Parathyroid adenoma (tissue), 2 donors: Measurements from ENCODE around the gene OBP2B.

Source experiments
- H2AFZ ChIP-seq: fragments of 300-600 bp; sonication (generic); one replicate; pipeline ENCODE4 v1.7.0; 2017; ENCODE audit warnings: antibody characterized with exemption, mild to moderate bottlenecking
- H3K27ac ChIP-seq: fragments of 300-600 bp; sonication (generic); one replicate; pipeline ENCODE4 v1.7.0; 2017
- H3K27me3 ChIP-seq: fragments of 300-600 bp; sonication (generic); one replicate; pipeline ENCODE4 v1.7.0; 2017; ENCODE audit warnings: low read length; ENCODE audit not compliant: control insufficient read depth, insufficient read depth
- H3K36me3 ChIP-seq: fragments of 300-600 bp; sonication (generic); one replicate; pipeline ENCODE4 v1.7.0; 2017; ENCODE audit warnings: low read length; ENCODE audit not compliant: control insufficient read depth, insufficient read depth
- H3K4me1 ChIP-seq: fragments of 300-600 bp; sonication (generic); one replicate; pipeline ENCODE4 v1.7.0; 2017; ENCODE audit warnings: control low read depth
- H3K4me2 ChIP-seq: fragments of 300-600 bp; sonication (generic); one replicate; pipeline ENCODE4 v1.7.0; 2017; ENCODE audit warnings: low read length
- H3K4me3 ChIP-seq: fragments of 300-600 bp; sonication (generic); one replicate; pipeline ENCODE4 v1.7.0; 2017; ENCODE audit warnings: low read depth, low read length
- H3K79me2 ChIP-seq: fragments of 300-600 bp; sonication (generic); one replicate; pipeline ENCODE4 v1.7.0; 2017; ENCODE audit warnings: control low read depth
- H3K9ac ChIP-seq: fragments of 300-600 bp; sonication (generic); one replicate; pipeline ENCODE4 v1.7.0; 2017; ENCODE audit warnings: mild to moderate bottlenecking
- H3K9me3 ChIP-seq: fragments of 300-600 bp; sonication (generic); one replicate; pipeline ENCODE4 v1.7.0; 2017; ENCODE audit warnings: low read length; ENCODE audit not compliant: control insufficient read depth
- TF ChIP-seq, protein P1 (sequence below): fragments of 300-600 bp; sonication (generic); IDR thresholded peaks from one replicate; pipeline ENCODE4 v1.7.0; 2017; ENCODE audit warnings: antibody characterized with exemption, mild to moderate bottlenecking
- donor health status: primary hyperparathyroidism.

OBP2B gene

DNA sequence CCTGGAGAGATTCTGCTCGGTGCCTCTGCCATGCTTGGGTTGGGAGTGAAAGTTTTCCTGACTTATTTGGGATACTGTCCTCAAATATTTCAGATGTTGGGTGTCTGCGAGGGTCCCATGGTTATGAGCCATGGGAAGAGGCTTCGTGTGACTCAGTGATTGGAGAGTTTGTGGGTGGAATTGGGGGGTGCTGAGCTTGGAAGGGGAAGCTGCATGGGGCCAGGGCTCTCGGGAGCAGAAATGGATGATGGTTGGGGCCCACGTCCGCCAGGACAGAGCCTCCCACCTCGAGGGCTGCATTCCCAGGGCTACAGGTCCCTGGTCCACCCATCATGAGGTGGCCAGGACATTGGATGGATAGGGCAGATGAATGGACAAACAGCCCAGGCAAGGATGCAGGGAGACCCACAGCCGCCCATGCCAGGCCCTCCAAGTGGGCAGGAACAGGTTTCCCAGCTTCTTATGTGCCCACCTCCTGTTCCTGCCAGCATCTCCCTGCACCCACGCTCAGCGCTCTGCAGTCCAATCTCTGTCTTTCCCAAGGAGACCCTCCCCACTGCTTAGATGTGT is 5.5 kb downstream of the OBP2B start:
- H3K4me3 ChIP-seq: no peak overlapping the region
- H3K27me3 ChIP-seq: no peaks in the 10 kb centered on the region
- H3K79me2 ChIP-seq: no peaks in the 10 kb centered on the region
- H2AFZ ChIP-seq: no peak overlapping the region
- no peak overlapping the region for H3K27ac ChIP-seq
- no peaks in the 10 kb centered on the region for H3K9me3 ChIP-seq
- H3K4me1 ChIP-seq: no peaks in the 10 kb centered on the region
- no peaks in the 10 kb centered on the region for H3K36me3 ChIP-seq
- H3K4me2 ChIP-seq: no peak overlapping the region
- no peak overlapping the region for H3K9ac ChIP-seq
- TF ChIP-seq, protein P1, sequence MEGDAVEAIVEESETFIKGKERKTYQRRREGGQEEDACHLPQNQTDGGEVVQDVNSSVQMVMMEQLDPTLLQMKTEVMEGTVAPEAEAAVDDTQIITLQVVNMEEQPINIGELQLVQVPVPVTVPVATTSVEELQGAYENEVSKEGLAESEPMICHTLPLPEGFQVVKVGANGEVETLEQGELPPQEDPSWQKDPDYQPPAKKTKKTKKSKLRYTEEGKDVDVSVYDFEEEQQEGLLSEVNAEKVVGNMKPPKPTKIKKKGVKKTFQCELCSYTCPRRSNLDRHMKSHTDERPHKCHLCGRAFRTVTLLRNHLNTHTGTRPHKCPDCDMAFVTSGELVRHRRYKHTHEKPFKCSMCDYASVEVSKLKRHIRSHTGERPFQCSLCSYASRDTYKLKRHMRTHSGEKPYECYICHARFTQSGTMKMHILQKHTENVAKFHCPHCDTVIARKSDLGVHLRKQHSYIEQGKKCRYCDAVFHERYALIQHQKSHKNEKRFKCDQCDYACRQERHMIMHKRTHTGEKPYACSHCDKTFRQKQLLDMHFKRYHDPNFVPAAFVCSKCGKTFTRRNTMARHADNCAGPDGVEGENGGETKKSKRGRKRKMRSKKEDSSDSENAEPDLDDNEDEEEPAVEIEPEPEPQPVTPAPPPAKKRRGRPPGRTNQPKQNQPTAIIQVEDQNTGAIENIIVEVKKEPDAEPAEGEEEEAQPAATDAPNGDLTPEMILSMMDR: no peak

DNA sequence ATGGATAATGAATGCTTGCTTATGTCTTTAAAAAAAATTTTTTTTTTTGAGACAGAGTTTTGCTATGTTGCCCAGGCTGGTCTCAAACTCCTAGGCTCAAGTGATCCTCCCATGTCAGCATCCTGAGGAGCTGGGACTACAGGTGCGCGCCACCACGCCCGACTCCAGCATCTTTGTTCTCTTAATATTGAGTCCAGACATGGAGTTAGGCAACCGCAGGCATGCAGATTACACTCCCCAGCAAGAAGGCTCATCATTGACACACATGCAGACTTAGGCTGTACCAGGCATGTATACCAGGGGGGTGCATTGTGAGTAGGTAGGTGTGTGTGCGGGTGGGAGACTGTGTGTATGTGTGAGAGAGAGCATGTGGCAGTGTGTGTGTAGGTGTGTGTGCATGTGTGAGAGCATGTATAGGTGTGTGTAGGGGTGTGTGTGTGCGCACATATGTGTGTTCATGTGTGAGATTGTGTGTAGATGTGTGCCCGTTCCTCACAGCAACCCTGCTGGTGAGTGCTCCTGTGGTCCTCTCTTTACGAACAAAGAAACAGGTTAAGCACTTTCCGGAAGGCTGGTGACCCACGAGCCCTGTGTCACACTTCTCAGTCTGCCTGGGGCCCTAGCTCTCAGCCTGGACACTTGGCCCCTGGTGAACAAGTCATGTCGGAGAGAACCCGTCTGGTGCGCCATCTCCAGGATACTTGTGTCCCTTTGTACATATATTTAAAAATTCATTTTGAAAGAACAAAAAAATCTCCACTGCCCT is 6.2 kb downstream of the OBP2B start:
- Histone ChIP-seq H3K36me3 (no peaks in the 10 kb centered on the region), H3K79me2 (no peaks in the 10 kb centered on the region), H3K4me2 (no peak overlapping the region), H3K9ac (no peak overlapping the region), H2AFZ (no peak overlapping the region), H3K4me1 (no peaks in the 10 kb centered on the region), H3K27me3 (no peaks in the 10 kb centered on the region), H3K27ac (no peak overlapping the region), H3K4me3 (no peak overlapping the region), H3K9me3 (no peaks in the 10 kb centered on the region)
- TF ChIP-seq, protein P1: no peak

DNA sequence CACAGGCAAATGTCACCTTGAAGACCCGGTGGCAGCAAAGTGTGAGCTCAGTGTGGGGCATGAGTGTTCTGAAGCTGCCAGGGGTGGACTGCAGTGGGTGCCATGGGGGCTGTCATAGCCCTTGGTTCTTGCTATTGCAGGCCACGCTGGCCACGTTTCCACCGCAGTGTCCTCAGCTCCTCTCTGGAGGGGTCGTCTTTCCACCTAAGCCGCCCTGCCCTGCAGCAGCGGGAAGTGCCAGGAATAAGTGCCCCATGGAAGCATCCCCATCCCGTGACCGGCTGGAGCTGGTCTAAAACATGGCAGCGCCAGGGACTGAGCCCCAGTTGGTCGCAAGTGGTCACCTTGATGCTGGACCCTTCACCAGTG is 6.9 kb downstream of the OBP2B start:
- TF ChIP-seq, protein P1: no peak
- Histone ChIP-seq H3K4me3 (no peak overlapping the region), H3K9me3 (no peaks in the 10 kb centered on the region), H2AFZ (no peak overlapping the region), H3K27me3 (no peaks in the 10 kb centered on the region), H3K9ac (no peak overlapping the region), H3K79me2 (no peaks in the 10 kb centered on the region), H3K27ac (no peak overlapping the region), H3K4me2 (no peak overlapping the region), H3K4me1 (no peaks in the 10 kb centered on the region), H3K36me3 (no peaks in the 10 kb centered on the region)

DNA sequence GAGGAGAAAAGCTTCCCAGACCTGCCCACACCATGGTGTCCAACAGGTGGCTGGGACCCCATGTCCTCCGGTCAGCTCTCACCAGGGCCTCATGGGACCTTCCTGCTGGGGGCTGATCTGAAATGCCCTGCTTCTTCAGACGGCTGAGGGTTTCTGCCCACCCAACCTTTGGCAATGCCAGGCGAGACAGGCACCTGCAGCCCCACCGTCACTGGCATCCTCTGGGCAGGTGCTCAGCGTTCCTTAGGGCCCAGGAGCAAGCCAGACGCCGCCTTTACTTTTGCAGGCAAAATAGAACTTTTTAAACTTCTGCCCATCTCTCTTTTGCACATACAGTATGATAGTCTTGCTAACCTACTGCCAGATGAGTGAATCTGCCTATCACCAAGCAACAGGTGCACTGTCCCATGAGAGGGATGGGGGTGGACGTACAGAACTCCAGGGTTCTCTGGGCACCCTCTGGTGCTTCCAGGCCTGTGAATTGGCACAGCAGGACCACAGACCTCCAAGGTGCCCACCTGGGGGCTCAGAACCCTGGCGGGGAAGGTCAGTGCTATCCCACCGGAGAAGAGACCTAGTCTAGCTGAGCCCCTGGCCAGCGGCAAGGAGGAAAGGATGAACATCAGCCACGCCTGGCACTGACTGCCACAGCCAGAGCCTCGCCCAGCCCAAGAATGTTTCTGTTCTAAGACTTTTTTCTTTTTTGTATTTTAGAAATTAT is 7.5 kb downstream of the OBP2B start:
- H3K27ac ChIP-seq: no peak overlapping the region
- H3K9me3 ChIP-seq: no peaks in the 10 kb centered on the region
- H3K9ac ChIP-seq: no peak overlapping the region
- no peak overlapping the region for H2AFZ ChIP-seq
- H3K4me1 ChIP-seq: no peaks in the 10 kb centered on the region
- H3K4me2 ChIP-seq: no peak overlapping the region
- H3K36me3 ChIP-seq: no peaks in the 10 kb centered on the region
- H3K27me3 ChIP-seq: no peaks in the 10 kb centered on the region
- no peaks in the 10 kb centered on the region for H3K79me2 ChIP-seq
- TF ChIP-seq, protein P1: no peak
- no peak overlapping the region for H3K4me3 ChIP-seq
